GM21737 (cell line): ENCODE measurements around the gene SLC29A4.
"Not testable (repeated sequence)": the region's sequence is repeated elsewhere in the genome, so short reads cannot be mapped to it uniquely, and the experiment has no call there.

Source experiments
- ATAC-seq: cut with Tn5 transposase; IDR thresholded peaks from one replicate; pipeline ENCODE4 v1.9.1; 2021; ENCODE audit warnings: mild to moderate bottlenecking, moderate library complexity; ENCODE audit not compliant: unreplicated experiment

SLC29A4 gene

DNA sequence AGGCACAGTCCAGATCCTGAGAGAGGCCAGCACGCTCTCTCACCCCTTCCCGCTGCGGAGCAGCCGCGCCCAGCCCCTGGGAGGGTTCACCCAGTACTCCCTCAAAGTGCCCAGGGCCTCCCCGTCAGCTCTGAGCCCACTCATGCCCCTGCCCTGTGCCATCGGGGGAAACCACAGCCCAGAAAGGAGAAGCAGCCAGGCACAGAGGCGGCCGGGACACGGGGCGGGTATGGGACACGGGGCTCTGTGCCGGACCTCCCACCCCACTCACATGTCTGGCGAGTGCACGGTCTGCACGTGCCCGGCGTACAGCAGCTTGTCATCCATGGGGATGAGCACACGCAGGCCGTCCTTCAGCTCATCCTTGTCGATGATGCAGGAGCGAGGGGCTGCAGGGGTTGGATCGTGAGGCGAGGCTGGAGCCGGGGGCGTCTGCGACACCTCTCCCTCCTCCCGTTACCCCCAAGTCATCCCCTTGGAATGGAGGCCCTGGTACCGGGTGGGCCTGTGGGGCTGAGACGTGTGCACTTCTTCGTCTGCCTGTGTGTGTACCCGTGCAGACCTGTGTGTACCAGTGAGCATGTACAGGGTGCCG is 38.2 kb downstream of the SLC29A4 start:
- no peak for ATAC-seq

DNA sequence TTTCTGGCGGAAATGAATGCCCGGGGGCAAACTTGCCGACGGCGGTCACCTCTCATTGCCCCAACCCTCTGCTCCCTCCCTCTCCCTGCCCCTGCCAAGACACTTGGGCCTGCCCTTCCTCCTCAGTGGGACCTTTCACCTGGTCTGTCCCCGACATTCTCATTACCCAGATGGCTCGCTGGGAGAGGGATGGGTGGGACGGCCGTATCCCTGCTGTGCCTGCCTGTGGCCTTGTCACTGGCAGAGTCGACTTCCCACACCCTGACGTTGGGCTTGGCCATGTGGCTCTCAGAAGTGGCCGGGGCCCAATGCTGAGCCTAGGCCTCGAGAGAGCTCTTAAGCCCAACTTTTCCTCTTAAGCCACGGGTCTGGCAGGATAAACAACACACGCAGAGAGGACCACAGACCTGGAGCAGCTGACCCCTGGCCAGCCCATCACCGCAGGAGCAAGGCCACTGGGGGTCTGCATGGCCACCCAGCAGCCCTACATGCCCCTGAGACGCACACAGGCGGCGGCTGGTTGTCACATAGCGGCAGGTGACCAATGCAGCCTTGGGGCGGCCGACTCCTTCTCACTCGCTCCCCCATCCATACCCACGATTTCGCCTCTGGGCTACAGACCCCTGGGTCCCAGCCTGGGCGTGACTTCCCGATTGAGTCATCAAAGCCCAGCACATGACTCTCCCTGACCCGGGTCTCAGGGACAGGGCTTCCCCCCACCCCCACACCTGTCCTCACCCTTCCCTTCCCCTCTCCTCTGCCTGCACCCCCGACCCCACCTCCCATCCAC is 40.1 kb downstream of the SLC29A4 start:
- ATAC-seq: no peak

DNA sequence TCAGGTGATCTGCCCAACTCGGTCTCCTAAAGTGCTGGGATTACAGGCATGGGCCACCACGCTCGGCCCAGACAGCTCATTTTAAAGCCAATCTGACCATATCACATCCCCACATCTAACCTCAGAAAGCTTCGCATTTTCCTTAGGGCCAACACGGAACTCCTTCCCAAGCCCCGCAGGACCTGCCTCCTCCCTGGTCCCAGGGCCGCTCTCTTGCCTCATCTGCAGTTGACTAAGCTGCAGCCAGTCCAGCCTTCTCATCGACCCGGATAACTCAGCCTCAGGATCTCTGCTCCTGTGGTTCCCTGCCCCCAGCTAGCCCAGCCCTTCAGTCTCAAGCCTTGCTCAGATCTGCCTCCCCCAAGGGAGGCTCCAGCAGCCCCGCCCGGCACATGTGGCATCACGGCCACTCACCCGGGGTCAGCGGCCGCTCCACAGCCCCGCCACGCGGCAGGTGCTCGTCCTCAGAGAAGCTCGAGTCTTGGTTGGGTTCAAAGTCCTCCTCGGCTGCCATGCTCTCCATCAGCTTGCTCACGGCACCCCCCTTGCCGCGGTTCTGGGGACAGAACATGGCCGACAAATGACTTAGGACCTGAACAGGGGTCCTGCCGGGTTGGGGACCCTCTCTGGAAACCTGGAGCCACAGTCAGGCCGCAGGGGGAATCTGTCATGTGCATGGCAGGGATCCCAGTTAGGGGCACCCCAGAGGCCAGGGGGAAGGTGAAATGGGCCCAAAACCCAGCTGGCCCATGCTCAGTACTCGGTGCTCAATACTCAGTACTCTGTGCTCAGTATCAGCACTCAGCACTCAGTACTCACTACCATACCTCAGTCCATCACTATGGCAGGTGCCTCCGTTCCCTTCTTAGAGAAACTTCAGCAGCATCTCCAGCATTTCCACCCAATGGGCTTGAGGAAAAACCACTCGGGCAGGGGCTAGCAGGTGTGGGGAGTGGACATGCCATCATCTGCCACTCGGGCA is 41.3 kb downstream of the SLC29A4 start:
- ATAC-seq: not testable (repeated sequence)

DNA sequence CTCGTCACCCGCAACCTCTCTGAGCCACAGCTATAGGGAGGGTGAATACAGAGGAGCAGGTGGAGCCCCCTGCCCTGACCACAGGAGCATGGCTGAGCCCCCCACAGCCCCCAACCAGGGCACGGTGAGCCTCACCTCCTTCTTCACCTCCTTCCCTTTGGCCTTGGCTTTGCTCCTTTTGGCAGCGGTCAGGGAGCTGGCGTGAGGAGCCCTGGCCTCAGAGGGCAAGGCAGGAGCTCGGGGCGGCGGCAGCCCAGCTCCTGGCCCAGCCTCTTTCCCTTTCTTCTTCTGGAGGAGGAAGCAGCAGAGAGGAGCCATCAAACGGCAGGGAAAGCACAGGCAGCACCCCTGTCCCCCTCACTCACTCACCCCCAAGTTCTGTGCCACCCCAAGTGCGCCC is 42.2 kb downstream of the SLC29A4 start:
- no peak for ATAC-seq

DNA sequence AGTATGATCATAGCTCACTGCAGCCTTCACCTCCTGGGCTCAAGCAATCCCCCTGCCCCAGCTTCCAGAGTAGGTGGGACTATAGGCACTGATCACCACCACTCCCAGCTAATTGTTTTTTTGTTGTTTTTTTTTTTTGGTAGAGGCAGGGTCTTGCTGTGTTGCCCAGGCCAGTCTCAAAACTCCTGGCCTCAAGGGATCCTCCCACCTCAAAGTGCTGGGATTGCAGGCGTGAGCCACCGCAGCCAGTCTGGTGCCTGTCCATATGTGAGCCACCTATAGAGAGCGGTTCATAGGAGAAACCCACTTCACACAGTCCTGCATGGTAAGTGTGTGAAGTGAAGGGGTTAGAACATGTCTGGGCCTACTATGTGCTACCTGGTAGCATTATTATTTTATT is 47.5 kb downstream of the SLC29A4 start:
- ATAC-seq: no peak

DNA sequence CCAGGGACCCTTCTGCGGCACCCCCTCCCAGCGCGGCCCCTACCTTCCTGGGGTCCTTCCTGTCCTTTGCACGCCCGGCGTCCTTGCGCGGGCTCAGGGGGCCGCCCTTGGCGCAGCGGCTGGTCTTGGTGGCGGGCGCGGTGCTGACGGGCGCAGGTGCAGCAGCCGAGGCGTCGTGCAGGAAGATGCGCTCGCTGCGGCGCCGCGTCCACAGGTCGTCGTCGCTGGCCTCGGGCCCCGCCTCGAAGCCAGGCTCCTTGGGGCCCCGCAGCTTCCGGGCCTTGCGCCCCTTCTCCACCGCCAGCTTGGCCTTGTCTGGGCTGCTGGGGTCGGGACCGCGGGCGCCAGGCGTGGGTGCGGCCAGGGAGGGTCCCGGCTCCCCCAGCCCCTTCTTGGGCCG is 49.8 kb downstream of the SLC29A4 start:
- no peak for ATAC-seq

DNA sequence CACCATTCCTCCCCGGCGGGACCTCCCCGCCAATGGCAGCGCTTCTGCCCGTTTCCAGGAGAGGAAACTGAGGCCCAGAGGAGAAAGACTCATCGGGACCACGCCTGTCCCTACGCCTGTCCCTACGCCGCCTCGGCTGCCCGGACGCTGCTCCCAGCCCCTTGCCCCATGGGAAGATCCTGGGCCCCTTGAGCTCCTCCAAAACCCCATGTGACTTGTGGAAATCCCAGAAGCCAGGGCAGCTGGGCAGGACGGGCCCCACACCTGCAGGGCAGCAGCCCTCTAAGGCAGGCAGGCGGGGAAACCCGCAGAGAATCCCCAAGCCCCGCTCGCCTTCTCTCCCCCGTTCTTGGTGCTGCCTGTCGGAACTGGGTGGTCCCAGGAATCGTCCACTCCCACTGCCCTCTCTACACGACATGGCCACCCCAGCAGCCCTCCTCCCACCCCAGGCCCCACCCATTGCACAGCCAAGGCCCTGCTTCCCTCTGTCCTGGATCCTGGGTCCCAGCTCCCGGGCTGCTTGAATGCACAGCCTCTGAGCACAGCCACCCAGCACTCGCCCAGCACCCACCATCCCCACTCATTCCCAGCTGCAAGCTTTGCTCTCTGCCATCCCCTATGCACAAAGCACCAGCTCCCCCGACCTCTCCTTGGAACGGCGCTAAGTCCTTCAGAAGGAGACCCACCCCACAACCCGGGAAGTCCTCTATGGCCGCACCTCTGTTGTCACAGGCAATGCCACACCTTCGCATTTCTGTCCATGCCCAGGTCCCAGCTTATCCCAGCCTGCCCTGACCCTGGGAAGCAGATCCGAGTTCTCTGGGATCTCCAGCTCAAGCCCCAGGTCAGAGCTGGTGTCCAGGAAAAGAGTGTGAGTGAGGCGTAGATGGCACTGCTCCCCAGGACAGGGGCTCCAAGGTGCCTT is 50.6 kb downstream of the SLC29A4 start:
- no peak for ATAC-seq

DNA sequence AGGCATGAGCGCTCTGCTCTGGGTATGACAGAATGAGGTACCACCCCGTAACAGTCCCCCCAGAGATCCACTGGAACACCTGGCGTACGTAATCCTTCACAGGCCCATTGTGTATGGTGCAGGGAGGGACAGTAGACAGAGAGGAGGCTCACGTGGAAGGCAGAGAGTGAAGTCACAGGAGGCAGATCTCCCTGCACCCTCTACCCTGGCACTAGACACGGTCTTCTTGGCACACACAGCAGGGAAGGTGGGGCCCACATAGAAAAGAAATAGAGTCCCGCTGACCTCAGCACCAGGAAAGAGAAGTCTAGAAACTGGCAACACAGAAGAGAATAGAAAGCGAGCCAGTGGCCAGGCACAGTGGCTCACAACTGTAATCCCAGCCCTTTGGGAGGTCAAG is 51.9 kb downstream of the SLC29A4 start:
- ATAC-seq: no peak

DNA sequence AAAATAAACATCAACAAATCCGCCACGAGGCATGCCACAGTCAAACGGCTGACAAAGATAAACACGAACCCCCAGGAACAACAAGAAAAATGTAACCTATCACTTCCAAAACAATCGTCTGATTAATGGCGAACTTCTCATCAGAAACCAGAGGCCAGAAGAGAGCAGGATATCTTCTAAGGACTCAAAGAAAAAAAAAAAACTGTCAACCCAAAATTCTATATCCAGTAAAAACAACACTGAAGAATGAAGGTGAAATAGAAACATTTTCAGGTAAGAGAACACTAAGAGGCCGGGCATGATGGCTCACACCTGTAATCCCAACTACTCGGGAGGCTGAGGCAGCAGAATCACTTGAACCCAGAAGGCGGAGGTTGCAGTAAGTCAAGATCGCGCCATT is 54.3 kb downstream of the SLC29A4 start:
- no peak for ATAC-seq

DNA sequence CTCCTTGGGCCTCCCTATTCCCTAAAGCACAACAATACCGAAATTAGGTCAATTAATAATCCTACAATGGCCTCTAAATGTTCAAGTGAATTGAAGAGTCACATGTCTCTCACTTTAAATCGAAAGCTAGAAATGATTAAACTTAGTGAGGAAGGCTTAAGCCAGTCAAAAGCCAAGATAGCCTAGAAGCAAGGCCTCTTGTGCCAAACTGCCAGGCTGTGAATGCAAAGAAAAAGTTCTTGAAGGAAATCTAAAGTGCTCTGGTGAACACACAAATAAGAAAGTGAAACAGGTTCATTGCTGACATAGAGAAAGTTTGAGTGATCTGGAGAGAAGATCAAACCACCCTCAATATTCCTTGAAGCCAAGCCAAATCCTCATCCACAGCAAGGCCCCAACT is 57.2 kb downstream of the SLC29A4 start:
- ATAC-seq: no peak

DNA sequence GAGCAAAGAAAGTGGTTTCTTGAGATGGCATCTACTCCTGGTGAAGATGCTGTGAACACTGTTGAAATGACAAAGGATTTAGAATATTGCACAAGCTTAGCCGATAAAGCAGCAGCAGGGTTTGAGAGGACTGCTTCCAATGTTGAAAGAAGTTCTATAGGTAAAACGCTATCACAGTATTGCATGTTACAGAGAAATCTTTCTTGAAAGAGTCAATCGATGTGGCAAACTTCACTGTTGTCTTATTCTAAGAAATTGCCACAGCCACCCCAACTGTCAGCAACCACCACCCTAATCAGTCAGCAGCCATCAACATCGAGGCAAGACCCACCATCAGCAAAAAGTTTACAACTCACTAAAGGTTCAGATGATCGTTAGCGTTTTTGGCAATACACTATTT is 59.9 kb downstream of the SLC29A4 start:
- ATAC-seq: no peak

DNA sequence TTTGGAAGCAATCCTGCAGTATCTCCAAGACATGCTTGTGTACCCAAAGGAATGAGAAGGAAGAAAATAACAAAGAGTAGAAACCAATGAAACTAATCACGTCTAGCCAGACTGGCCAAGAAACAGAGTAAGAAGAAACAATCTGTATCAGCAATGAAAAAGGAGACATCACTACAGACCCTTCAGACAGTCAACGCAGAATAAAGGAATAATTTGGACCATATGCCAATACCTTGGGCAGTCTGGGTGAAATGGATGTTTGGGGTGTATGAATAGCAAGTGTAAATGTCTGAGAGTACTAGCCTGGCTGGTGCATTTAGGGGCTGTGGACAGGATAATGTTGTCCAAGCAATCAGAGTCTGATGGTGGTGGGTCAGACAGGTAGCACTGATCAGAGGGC is 61.1 kb downstream of the SLC29A4 start:
- no peak for ATAC-seq

DNA sequence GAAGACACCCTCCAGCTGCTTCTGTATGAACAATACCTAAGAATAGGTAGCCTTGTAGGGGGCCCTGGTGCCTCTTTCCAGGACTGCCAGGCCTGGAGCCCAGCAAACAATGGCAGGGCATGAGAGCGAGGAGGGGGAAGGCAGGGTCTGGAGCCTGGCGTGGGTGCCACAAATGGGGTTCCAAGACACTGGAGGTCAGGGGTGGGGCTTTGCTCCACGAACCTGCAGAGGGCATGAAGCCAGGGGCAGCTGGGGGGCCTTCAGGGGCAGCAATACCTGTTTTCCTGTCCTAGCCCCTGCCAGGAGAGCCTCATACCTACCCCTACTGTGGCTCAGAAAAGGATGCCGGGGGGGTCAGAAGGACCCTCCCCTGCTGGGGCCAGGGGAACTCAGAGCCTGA is 61.6 kb downstream of the SLC29A4 start:
- no peak for ATAC-seq

DNA sequence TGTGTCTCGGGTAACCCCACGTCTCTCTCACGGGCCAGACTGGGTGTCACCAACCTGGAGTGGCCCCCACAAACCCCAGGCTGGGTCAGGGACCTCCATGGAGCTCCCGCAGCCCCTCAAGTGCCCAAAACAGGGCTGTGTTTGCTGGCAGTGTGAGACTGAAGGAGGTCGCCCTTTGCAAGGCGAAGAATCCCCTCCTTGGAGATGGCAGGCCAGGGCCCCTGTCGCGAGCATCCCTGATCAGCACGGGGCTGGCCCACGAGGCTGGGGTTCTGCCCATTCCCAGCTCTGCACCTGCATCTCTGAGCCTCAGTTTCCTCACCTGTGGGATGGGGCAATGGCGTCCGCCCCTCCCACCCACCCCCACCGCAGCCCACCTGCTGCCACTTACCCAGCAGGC is 62.4 kb downstream of the SLC29A4 start:
- ATAC-seq: no peak

DNA sequence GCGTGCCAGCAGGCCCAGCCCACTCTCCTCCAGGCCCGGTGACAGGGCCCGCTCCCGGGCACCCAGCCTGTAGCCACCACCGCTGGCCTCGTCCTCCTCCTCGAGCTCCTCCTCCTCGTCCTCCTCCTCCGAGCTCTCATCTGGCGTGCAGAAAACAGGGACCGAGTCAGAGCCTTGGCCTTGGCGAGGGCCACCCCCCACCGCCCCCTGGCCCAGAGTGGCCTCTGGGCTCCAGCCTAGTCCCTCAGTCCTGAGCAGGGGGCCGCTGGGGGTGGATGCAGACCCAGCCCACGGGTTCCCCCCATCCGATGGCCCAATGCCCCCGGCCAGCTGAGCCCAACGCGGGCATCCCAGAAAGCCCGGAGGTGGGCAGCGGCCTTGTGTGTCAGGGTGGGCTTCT is 62.9 kb downstream of the SLC29A4 start:
- ATAC-seq: no peak

DNA sequence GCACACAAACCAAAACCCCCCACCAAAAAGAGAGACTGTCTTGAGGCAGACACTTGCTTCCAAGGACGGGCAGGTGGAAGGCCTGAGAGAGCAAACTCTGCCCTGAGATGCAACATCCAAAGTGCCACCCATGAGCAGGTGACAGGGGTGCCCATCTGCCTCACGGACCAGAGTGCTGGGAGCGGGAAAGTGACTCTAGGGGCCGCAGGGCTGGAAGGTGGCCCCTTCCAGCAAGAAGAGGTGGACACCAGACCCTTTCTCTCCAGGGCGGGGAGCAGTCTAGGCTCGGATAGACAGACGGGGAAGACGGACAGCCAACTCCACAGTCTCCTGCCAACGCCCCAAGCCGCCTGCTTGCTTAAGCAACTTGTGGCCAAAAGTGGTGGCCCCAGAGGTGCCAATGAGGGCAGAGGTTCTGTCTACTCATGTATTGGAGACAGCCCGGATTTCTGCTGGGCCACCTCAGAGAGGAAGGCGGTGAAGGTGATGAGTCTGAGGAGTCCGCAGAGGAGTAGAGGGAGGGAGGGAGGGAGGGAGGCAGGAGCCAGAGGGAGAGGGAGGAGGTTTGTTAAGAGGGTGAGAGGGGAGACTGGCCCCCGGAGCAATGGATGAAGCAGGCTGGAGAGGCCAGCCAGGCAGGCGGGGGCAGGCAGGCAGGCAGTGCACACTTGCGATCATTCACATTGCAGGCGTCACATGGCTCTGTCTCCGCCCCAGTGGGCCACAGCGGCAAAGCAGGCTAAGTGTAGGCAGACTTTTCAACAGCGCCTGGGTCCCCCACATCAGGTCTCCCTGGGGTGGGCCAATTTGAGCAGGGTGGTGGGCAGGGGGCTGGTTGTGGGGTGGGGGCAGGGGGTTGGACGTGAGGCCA is 65.6 kb downstream of the SLC29A4 start:
- no peak for ATAC-seq

DNA sequence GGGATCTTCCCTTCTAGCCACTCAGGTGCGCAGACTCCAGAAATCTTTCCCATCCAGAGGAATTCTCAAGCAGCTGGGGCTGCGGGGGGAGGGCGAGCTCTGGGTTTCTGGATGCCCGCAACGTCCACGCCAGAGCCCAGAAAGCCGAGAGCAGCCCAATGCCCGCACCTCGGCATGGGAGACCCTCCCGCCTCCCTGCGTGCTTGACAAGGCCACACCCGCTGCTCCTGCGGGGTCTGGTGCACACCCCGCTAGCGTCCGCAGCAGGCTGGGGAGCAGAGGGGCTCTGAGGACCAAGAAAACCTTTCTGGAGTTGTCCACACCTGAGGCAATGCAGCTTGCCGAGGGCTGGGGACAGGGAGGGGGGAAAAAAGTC is 66.2 kb downstream of the SLC29A4 start:
- no peak for ATAC-seq

DNA sequence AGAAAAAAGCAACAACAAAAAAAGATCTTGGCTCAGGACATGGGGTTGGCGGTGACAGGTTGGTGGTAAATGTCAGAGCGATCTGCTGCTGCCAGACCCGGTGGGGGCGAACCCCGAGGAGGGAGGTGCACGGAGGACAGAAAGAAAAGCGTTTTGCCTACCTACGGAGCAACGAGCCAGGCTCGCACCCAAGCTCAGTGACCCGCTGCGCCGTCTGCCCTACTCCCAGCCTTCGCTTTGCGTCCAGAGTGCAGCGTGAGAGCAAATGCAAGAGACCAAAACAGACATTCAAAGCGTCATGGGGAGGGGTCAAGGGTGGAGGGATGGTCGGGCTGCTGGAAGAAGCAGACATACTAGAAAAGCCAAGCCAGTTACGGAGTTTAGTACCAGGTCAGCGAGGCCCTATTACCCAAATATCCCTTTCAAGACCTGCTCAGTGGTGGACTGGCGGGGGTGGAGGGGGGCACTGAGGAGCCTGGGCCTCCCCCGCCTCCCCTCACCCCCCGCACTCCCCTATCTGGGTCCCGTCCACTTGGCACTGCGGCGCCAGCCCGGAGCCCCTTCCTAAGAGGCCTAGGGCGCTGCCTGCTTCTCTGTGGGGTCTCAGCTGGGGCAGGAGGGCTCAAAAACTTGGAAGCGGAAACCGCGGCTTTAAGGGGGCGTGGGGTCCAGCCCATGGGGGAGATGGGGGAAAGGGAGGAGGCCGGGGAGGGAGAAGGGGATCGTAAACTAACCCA is 66.9 kb downstream of the SLC29A4 start:
- ATAC-seq: no peak

DNA sequence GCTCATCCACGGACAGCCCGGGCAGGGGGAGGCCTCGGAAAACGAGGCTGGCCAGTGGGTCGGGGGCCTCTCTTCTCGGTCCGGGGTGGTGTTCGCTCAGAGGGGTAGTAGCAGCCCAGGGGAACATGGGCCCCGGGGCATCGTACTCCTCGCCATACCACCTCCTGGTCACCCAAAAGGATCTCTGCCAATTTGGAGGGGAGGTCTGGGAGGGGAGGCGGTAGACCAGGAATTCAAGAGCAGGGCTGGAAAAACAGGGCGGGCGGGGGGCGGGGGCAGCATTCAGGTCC is 67.4 kb downstream of the SLC29A4 start:
- ATAC-seq: no peak
